Liver (tissue), 9 donors: ENCODE data around the gene FOXO6. TPM values are rescaled to one million over a fixed set of nuclear protein-coding genes. Genes with fewer than 3 reads are reported as not detected.

Experiments used
- DNase-seq: peaks from one replicate; pipeline ENCODE4 v3.0.0-alpha.2; 2017; ENCODE audit warnings: low spot score
- H3K27ac ChIP-seq, 2 donors: one replicate each; pipeline ENCODE4 v1.7.0; 2013; ENCODE audit warnings: inconsistent platforms in 2 of 2, low read length in 2 of 2, control low read depth in 1 of 2, low read depth in 1 of 2, mild to moderate bottlenecking in 1 of 2
- H3K27me3 ChIP-seq, 4 donors: one replicate each; pipeline versions ENCODE4 v1.6.1 to v1.7.0; 2013; ENCODE audit warnings: low read length in 3 of 4, inconsistent platforms in 1 of 4, mild to moderate bottlenecking in 1 of 4, moderate library complexity in 1 of 4; ENCODE audit not compliant: control insufficient read depth in 4 of 4, insufficient read depth in 4 of 4
- H3K36me3 ChIP-seq, 4 donors: one replicate each; pipeline versions ENCODE4 v1.6.1 to v1.7.0; 2013; ENCODE audit warnings: low read length in 3 of 4, mild to moderate bottlenecking in 3 of 4, low read depth in 1 of 4, moderate library complexity in 1 of 4; ENCODE audit not compliant: control insufficient read depth in 4 of 4, insufficient read depth in 3 of 4
- H3K4me1 ChIP-seq, 4 donors: one replicate each; pipeline versions ENCODE4 v1.6.1 to v1.7.0; 2013; ENCODE audit warnings: low read length in 3 of 4, mild to moderate bottlenecking in 3 of 4, moderate library complexity in 1 of 4; ENCODE audit not compliant: control insufficient read depth in 4 of 4, insufficient read depth in 4 of 4
- H3K4me3 ChIP-seq, 3 donors: one replicate each; pipeline versions ENCODE4 v1.6.1 to v1.7.0; 2013; ENCODE audit warnings: low read length in 3 of 3, control low read depth in 1 of 3, low read depth in 1 of 3, mild to moderate bottlenecking in 1 of 3
- H3K9ac ChIP-seq, 2 donors: one replicate each; pipeline ENCODE4 v1.7.0; 2013; ENCODE audit warnings: low read length in 2 of 2, mild to moderate bottlenecking in 2 of 2, moderate library complexity in 2 of 2, control low read depth in 1 of 2, low read depth in 1 of 2
- H3K9me3 ChIP-seq, 4 donors: one replicate each; pipeline versions ENCODE4 v1.6.1 to v1.7.0; 2013; ENCODE audit warnings: low read length in 3 of 4; ENCODE audit not compliant: control insufficient read depth in 4 of 4
- EGR1 ChIP-seq, 2 donors: IDR thresholded peaks; 2 replicates each; pipeline ENCODE4 v1.6.1; 2016 to 2018; ENCODE audit warnings: antibody characterized with exemption in 2 of 2, low read depth in 2 of 2
- FOXA1 ChIP-seq: IDR thresholded peaks from 2 replicates; pipeline ENCODE4 v1.6.1; 2016; ENCODE audit warnings: antibody characterized with exemption
- HNF4G ChIP-seq: IDR thresholded peaks from 2 replicates; pipeline ENCODE4 v1.6.1; 2016; ENCODE audit warnings: antibody characterized with exemption
- JUND ChIP-seq, 2 donors: IDR thresholded peaks; 2 replicates each; pipeline ENCODE4 v1.6.1; 2016; ENCODE audit warnings: antibody characterized with exemption in 2 of 2
- NR2F2 ChIP-seq: IDR thresholded peaks from 2 replicates; pipeline ENCODE4 v1.6.1; 2016; ENCODE audit warnings: antibody characterized with exemption
- WGBS: extraction: QIAGEN DNeasy Blood & Tissue Kit; methylation state at CpG from one replicate; pipeline ENCODE4 v1.1.7; 2013; 5-methylcytosine and 5-hydroxymethylcytosine counted together
- polyA plus RNA-seq, 2 donors: library from polyadenylated mRNA; stranded (reverse) in 1 of 2; unstranded in 1 of 2; fragments of 200-250 nt in 1 of 2; fragments of >200 nt in 1 of 2; fragmentation: Nextera tagmentation in 1 of 2; extraction: Ambion mirVana in 1 of 2; gene quantifications; one replicate each; pipeline versions ENCODE4 v1.2.1 to v1.2.3, GENCODE V29; 2013 to 2015
- total RNA-seq, 2 donors: library from RNA; depleted of rRNA; stranded (reverse); fragments of >200 nt; gene quantifications; one replicate each; pipeline ENCODE4 v1.2.3, GENCODE V29; 2014
- TF ChIP-seq, protein P1 (sequence below): fragments of 150-350 bp; IDR thresholded peaks from 2 replicates; pipeline ENCODE4 v1.5.1; 2017; ENCODE audit warnings: improper control_type of control experiment, low read depth, low read length; ENCODE audit not compliant: missing input control
- TF ChIP-seq, protein P2 (sequence below): IDR thresholded peaks from 2 replicates; pipeline ENCODE4 v1.6.1; 2016; ENCODE audit warnings: antibody characterized with exemption
- donor health status: healthy.
- donor health status: healthy.
- donor health status: healthy.
- donor health status: healthy.
- donor health status: healthy.

The FOXO6 gene
- total and polyA plus RNA-seq, 4 donors, result 0.02 to 0.09 (median 0.08) TPM; not detected in 1

GRCh38 chr1:41431490-41432350 is 70.5 kb downstream of the FOXO6 start:
- no peak for DNase-seq
- Histone ChIP-seq H3K36me3 (no peaks in the 10 kb centered on the region), H3K9ac (no peak overlapping the region), H3K4me3 (no peak overlapping the region), H3K27ac (peak overlapping the region in 1 of 2 donors; percentile 72), H3K4me1 (peaks cover 0 to 14% (median 8%) of the 10 kb centered on the region in 4 donors), H3K9me3 (no peaks in the 10 kb centered on the region), H3K27me3 (peaks cover 0 to 3% (median 0%) of the 10 kb centered on the region in 4 donors)
- TF ChIP-seq, protein P1, sequence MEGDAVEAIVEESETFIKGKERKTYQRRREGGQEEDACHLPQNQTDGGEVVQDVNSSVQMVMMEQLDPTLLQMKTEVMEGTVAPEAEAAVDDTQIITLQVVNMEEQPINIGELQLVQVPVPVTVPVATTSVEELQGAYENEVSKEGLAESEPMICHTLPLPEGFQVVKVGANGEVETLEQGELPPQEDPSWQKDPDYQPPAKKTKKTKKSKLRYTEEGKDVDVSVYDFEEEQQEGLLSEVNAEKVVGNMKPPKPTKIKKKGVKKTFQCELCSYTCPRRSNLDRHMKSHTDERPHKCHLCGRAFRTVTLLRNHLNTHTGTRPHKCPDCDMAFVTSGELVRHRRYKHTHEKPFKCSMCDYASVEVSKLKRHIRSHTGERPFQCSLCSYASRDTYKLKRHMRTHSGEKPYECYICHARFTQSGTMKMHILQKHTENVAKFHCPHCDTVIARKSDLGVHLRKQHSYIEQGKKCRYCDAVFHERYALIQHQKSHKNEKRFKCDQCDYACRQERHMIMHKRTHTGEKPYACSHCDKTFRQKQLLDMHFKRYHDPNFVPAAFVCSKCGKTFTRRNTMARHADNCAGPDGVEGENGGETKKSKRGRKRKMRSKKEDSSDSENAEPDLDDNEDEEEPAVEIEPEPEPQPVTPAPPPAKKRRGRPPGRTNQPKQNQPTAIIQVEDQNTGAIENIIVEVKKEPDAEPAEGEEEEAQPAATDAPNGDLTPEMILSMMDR, result no peak
- TF ChIP-seq FOXA1 (no peak), EGR1 (IDR thresholded peaks at IDR 0.05; ENCODE audit: low read depth in 2 of 2) (no peak), NR2F2 (no peak), JUND (IDR thresholded peaks at IDR 0.05) (no peak), HNF4G (no peak)
- TF ChIP-seq, protein P2, sequence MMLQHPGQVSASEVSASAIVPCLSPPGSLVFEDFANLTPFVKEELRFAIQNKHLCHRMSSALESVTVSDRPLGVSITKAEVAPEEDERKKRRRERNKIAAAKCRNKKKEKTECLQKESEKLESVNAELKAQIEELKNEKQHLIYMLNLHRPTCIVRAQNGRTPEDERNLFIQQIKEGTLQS, result no peak
- 86% methylated on average over 20 of the region's 20 CpGs for WGBS

Other genes with a start within 250 kb of the FOXO6 start
- gene SCMH1, start 119.1 kb upstream of the FOXO6 start, total RNA-seq, result 10 to 100 TPM in 1 of 2 donors, 1 to 10 TPM in 1; 9.6 to 12.8 TPM
- 10 to 100 TPM in 1 of 2 donors, 1 to 10 TPM in 1; 6.6 to 11.4 TPM for gene SCMH1, start 119.1 kb upstream of the FOXO6 start, polyA plus RNA-seq
- not detected for gene EDN2, start 123.2 kb downstream of the FOXO6 start, total RNA-seq
- gene EDN2, start 123.2 kb downstream of the FOXO6 start, polyA plus RNA-seq, result under 1 TPM; 0.10 to 0.13 TPM